OCI-LY7 (cell line): Measurements from ENCODE around the gene VWA5B1.

Experiments used
- EZH2phosphoT487 ChIP-seq: fragments of 200-600 bp; sonication (generic); IDR thresholded peaks from 2 replicates; pipeline ENCODE4 v1.6.1; 2018; ENCODE audit warnings: low read depth, borderline replicate concordance, mild to moderate bottlenecking, mixed run types, antibody characterized with exemption, low read length, moderate library complexity, mixed read lengths
- TF ChIP-seq, protein P1 (sequence below): fragments of 200-600 bp; sonication (generic); conservative IDR thresholded peaks from 2 replicates; pipeline ENCODE4 v1.5.1; 2014; ENCODE audit warnings: mild to moderate bottlenecking, antibody characterized with exemption, low read length, moderate library complexity, mixed read lengths

DNA sequence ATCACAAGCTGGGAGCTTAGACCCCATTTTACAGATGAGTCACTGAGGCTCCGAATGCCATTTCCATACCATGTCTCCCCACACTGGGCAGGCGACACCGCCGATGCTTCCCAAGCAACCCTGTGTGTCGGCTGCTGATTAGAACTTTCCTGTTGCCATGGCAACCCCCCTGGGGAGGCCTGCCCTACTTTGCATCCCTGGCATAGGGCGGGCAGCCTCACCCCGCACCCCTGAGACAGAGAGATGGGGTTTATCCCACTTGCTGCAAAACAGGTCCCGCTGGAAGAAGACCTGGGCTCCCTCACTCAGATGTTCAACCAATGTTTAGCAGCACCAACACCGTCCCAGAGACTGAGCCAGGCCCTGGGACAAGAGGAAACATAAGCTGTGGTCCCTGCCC lies 113.8 kb downstream of the VWA5B1 start:
- no peak for TF ChIP-seq EZH2phosphoT487
- TF ChIP-seq, protein P1, sequence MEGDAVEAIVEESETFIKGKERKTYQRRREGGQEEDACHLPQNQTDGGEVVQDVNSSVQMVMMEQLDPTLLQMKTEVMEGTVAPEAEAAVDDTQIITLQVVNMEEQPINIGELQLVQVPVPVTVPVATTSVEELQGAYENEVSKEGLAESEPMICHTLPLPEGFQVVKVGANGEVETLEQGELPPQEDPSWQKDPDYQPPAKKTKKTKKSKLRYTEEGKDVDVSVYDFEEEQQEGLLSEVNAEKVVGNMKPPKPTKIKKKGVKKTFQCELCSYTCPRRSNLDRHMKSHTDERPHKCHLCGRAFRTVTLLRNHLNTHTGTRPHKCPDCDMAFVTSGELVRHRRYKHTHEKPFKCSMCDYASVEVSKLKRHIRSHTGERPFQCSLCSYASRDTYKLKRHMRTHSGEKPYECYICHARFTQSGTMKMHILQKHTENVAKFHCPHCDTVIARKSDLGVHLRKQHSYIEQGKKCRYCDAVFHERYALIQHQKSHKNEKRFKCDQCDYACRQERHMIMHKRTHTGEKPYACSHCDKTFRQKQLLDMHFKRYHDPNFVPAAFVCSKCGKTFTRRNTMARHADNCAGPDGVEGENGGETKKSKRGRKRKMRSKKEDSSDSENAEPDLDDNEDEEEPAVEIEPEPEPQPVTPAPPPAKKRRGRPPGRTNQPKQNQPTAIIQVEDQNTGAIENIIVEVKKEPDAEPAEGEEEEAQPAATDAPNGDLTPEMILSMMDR = no peak
